Measurements from ENCODE around the gene PTBP1.

Gene PTBP1

DNA sequence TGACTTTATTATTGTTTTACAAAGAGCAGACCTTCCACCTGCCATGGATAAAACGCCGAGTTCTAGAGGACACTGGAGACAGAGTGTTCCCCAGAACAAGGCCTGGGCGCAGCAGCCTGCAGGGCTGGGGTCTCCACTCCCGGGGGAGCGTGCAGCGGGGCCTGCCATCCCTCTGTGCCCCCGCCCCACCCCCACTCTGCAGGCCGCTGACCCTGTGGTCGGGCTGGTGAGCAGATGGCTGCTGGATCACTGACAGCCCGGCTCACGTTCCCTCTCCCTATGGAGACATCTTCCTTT is 8.6 kb upstream of the PTBP1 start:
- Histone ChIP-seq H3K27me3 (replicated peaks; ENCODE audit: control insufficient read depth, insufficient read depth, low read length, poor library complexity, severe bottlenecking) (no peaks in the 10 kb centered on the region), H3K4me1 (ENCODE audit: control insufficient read depth, insufficient read depth, low read length, poor library complexity, severe bottlenecking) (no peaks in the 10 kb centered on the region), H3K9me3 (ENCODE audit: control insufficient read depth, low read length) (no peaks in the 10 kb centered on the region), H3K4me3 (ENCODE audit: insufficient read depth, low read depth, low read length, poor library complexity, severe bottlenecking) (no peak overlapping the region), H3K36me3 (ENCODE audit: control insufficient read depth, insufficient read depth, low read length) (no peaks in the 10 kb centered on the region), H3K27ac (ENCODE audit: insufficient read depth, low read length, poor library complexity, severe bottlenecking) (no peak overlapping the region)
- no peak for DNase-seq

GRCh38 chr19:788983-789700 is 8.1 kb upstream of the PTBP1 start:
- Histone ChIP-seq H3K36me3 (ENCODE audit: control insufficient read depth, insufficient read depth, low read length) (no peaks in the 10 kb centered on the region), H3K9me3 (ENCODE audit: control insufficient read depth, low read length) (no peaks in the 10 kb centered on the region), H3K4me1 (ENCODE audit: control insufficient read depth, insufficient read depth, low read length, poor library complexity, severe bottlenecking) (no peaks in the 10 kb centered on the region), H3K27me3 (replicated peaks; ENCODE audit: control insufficient read depth, insufficient read depth, low read length, poor library complexity, severe bottlenecking) (no peaks in the 10 kb centered on the region), H3K4me3 (ENCODE audit: insufficient read depth, low read depth, low read length, poor library complexity, severe bottlenecking) (no peak overlapping the region), H3K27ac (ENCODE audit: insufficient read depth, low read length, poor library complexity, severe bottlenecking) (no peak overlapping the region)
- DNase-seq: no peak

- Histone ChIP-seq H3K36me3 (ENCODE audit: control insufficient read depth, insufficient read depth, low read length) (no peaks in the 10 kb centered on the region), H3K9me3 (ENCODE audit: control insufficient read depth, low read length) (no peaks in the 10 kb centered on the region), H3K27ac (ENCODE audit: insufficient read depth, low read length, poor library complexity, severe bottlenecking) (no peak overlapping the region)
Observed at GRCh38 chr19:789701-790060, 7.6 kb upstream of the PTBP1 start.

GRCh38 chr19:791007-791566 is 6.2 kb upstream of the PTBP1 start:
- no peaks in the 10 kb centered on the region for H3K27me3 ChIP-seq (replicated peaks; ENCODE audit: control insufficient read depth, insufficient read depth, low read length, poor library complexity, severe bottlenecking)
- H3K4me1 ChIP-seq (ENCODE audit: control insufficient read depth, insufficient read depth, low read length, poor library complexity, severe bottlenecking): no peaks in the 10 kb centered on the region

More at GRCh38 chr19:789701-790060, 7.6 kb upstream of the PTBP1 start:
- H3K27me3 ChIP-seq (replicated peaks; ENCODE audit: control insufficient read depth, insufficient read depth, low read length, poor library complexity, severe bottlenecking): no peaks in the 10 kb centered on the region
- H3K4me1 ChIP-seq (ENCODE audit: control insufficient read depth, insufficient read depth, low read length, poor library complexity, severe bottlenecking): no peaks in the 10 kb centered on the region
- DNase-seq: no peak
- no peak overlapping the region for H3K4me3 ChIP-seq (ENCODE audit: insufficient read depth, low read depth, low read length, poor library complexity, severe bottlenecking)

DNA sequence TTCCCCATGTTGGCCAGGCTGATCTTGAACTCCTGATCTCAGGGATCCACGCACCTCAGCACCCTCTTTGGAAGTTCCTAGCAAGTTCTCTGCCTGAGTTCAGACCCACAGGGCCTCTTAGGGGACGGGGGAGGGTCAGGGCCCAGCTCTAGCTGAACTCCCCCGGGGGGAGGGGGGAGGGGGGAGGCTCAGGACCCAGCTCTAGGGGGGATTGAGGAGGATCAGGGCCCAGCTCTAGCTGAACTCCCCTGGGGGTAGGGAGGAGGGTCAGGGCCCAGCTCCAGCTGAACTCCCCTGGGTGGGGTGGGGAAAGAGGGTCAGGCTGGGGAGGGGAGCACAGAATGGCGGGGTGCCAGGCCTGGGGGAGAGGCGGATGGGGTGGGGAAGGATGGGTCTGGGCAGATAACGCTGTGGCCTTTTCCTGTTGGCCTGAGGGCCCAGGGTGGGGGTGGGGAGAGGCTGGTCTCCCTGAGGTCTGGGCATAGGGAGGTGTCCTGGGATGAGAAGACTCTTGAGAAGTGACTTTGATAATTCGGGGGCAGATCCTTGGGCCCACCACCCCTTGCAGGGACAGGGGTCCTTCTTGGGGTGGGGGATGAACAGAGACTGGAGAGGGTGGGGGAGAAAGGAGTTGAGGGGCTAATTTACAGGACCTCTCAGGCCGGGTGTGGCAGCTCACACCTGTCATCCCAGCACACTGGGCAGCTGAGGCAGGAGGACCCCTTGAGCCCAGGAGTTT is 5.5 kb upstream of the PTBP1 start:
- Histone ChIP-seq H3K4me3 (ENCODE audit: insufficient read depth, low read depth, low read length, poor library complexity, severe bottlenecking) (no peak overlapping the region), H3K27me3 (replicated peaks; ENCODE audit: control insufficient read depth, insufficient read depth, low read length, poor library complexity, severe bottlenecking) (no peaks in the 10 kb centered on the region), H3K4me1 (ENCODE audit: control insufficient read depth, insufficient read depth, low read length, poor library complexity, severe bottlenecking) (no peaks in the 10 kb centered on the region), H3K27ac (ENCODE audit: insufficient read depth, low read length, poor library complexity, severe bottlenecking) (no peak overlapping the region), H3K9me3 (ENCODE audit: control insufficient read depth, low read length) (no peaks in the 10 kb centered on the region), H3K36me3 (ENCODE audit: control insufficient read depth, insufficient read depth, low read length) (no peaks in the 10 kb centered on the region)
- no peak for DNase-seq

More at GRCh38 chr19:791007-791566, 6.2 kb upstream of the PTBP1 start:
- no peak for DNase-seq
- no peak overlapping the region for H3K27ac ChIP-seq (ENCODE audit: insufficient read depth, low read length, poor library complexity, severe bottlenecking)
- H3K9me3 ChIP-seq (ENCODE audit: control insufficient read depth, low read length): no peaks in the 10 kb centered on the region
- H3K36me3 ChIP-seq (ENCODE audit: control insufficient read depth, insufficient read depth, low read length): no peaks in the 10 kb centered on the region
- no peak overlapping the region for H3K4me3 ChIP-seq (ENCODE audit: insufficient read depth, low read depth, low read length, poor library complexity, severe bottlenecking)

DNA sequence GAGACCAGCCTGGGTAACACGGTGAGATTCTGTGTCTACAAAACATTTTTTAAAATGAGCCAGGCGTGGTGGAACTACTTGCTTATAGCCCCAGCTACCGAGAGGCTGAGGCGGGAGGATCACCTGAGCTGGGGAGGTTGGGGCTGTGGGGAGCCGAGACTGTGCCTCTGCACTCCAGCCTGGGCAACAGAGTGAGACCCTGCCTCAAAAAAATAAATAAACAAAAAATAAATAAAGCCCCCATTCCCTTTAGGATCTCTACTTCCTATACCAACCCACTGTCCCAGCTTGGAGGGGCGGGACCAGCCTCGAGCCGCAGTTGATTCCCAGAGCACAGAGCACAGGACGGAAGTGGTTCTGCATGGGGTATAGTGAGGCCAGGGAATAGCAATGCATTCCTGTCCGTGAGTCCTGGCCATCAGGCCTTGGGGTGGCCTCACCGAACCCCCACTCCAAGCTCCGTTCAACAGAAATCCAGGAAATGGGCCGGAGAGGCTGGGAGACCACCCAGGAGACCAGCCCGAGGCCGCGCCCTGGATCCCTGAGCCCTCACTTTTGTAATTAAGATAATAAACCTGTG is 4.9 kb upstream of the PTBP1 start:
- H3K27ac ChIP-seq (ENCODE audit: insufficient read depth, low read length, poor library complexity, severe bottlenecking): no peak overlapping the region
- no peaks in the 10 kb centered on the region for H3K9me3 ChIP-seq (ENCODE audit: control insufficient read depth, low read length)
- H3K27me3 ChIP-seq (replicated peaks; ENCODE audit: control insufficient read depth, insufficient read depth, low read length, poor library complexity, severe bottlenecking): no peaks in the 10 kb centered on the region
- H3K4me3 ChIP-seq (ENCODE audit: insufficient read depth, low read depth, low read length, poor library complexity, severe bottlenecking): no peak overlapping the region
- no peak for DNase-seq
- H3K36me3 ChIP-seq (ENCODE audit: control insufficient read depth, insufficient read depth, low read length): no peaks in the 10 kb centered on the region
- H3K4me1 ChIP-seq (ENCODE audit: control insufficient read depth, insufficient read depth, low read length, poor library complexity, severe bottlenecking): no peaks in the 10 kb centered on the region

GRCh38 chr19:793806-794205 is 3.4 kb upstream of the PTBP1 start:
- H3K4me1 ChIP-seq (ENCODE audit: control insufficient read depth, insufficient read depth, low read length, poor library complexity, severe bottlenecking): peaks cover 9% of the 10 kb centered on the region
- no peak overlapping the region for H3K4me3 ChIP-seq (ENCODE audit: insufficient read depth, low read depth, low read length, poor library complexity, severe bottlenecking)
- no peaks in the 10 kb centered on the region for H3K36me3 ChIP-seq (ENCODE audit: control insufficient read depth, insufficient read depth, low read length)
- H3K27me3 ChIP-seq (replicated peaks; ENCODE audit: control insufficient read depth, insufficient read depth, low read length, poor library complexity, severe bottlenecking): no peaks in the 10 kb centered on the region
- no peak for DNase-seq
- H3K27ac ChIP-seq (ENCODE audit: insufficient read depth, low read length, poor library complexity, severe bottlenecking): no peak overlapping the region
- no peaks in the 10 kb centered on the region for H3K9me3 ChIP-seq (ENCODE audit: control insufficient read depth, low read length)

DNA sequence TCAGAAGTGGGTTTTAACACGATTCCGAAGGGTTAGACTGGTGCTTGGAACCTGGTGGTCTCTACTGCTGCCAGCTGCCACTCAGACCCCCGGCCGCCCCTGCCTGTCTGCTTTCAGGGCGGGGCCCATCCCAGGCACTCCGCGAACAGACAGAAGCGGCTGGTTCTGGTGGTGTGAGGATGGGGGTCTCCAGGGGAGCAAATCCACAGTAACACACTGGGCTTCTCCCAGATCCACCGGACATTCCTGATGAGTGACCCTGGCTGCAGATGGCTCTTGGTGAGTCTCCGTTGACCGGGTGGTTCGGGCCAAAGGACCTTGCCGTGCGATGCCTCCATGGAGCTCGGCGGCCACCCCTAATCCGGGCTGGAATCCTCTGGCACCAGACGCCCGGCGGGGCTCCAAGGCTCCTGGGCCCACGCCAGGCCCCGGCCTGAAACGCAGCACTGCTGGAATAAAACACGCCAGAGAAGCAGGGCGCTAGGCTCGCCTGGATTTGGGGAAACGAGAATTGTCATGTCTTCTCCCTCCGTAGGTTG is 2.1 kb upstream of the PTBP1 start:
- no peak overlapping the region for H3K4me3 ChIP-seq (ENCODE audit: insufficient read depth, low read depth, low read length, poor library complexity, severe bottlenecking)
- DNase-seq: no peak

DNA sequence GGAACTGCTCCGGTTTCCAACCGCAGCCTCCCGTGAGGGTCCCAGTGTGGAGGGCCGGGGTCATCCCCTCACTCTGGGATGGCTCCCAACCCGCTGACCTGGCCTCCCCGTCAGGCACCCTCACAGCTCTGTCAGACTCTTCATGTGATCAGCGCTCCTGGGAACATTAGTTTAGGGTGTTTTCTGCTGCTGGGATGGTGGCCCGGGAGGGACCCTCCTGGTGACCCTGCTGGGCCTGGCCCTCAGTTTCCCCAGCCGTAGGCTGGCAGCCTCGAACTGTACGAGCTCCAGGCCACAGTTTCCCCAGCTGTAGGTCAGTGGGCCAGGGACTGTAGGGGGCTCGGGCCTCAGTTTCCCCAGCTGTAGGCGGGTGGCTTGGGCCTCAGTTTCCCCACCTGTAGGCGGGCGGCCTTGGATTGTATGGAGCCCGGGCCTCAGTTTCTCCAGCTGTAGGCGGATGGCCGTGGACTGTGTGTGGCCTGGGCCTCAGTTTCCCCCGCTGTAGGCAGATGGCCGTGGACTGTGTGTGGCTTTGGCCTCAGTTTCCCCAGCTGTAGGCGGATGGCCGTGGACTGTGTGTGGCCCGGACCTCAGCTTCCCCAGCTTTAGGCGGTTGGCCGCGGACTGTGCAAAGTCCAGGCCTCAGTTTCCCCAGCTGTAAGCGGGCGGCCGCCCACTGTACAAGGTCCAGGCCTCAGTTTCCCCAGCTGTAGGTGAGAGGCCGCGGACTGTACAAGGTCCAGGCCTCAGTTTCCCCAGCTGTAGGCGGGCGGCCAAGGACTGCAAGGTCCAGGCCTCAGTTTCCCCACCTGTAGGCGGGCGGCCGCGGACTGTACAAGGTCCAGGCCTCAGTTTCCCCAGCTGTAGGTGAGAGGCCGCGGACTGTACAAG is 1.3 kb upstream of the PTBP1 start:
- Histone ChIP-seq H3K4me1 (ENCODE audit: control insufficient read depth, insufficient read depth, low read length, poor library complexity, severe bottlenecking) (peaks cover 29% of the 10 kb centered on the region), H3K4me3 (ENCODE audit: insufficient read depth, low read depth, low read length, poor library complexity, severe bottlenecking) (peak overlapping the region; percentile 68), H3K27ac (ENCODE audit: insufficient read depth, low read length, poor library complexity, severe bottlenecking) (no peak overlapping the region), H3K27me3 (replicated peaks; ENCODE audit: control insufficient read depth, insufficient read depth, low read length, poor library complexity, severe bottlenecking) (no peaks in the 10 kb centered on the region), H3K9me3 (ENCODE audit: control insufficient read depth, low read length) (no peaks in the 10 kb centered on the region), H3K36me3 (ENCODE audit: control insufficient read depth, insufficient read depth, low read length) (peaks cover 3% of the 10 kb centered on the region)
- no peak for DNase-seq

More for the DNA sequence above, 2.1 kb upstream of the PTBP1 start:
- Histone ChIP-seq H3K27me3 (replicated peaks; ENCODE audit: control insufficient read depth, insufficient read depth, low read length, poor library complexity, severe bottlenecking) (no peaks in the 10 kb centered on the region), H3K9me3 (ENCODE audit: control insufficient read depth, low read length) (no peaks in the 10 kb centered on the region), H3K36me3 (ENCODE audit: control insufficient read depth, insufficient read depth, low read length) (peaks cover 3% of the 10 kb centered on the region), H3K4me1 (ENCODE audit: control insufficient read depth, insufficient read depth, low read length, poor library complexity, severe bottlenecking) (peaks cover 21% of the 10 kb centered on the region), H3K27ac (ENCODE audit: insufficient read depth, low read length, poor library complexity, severe bottlenecking) (no peak overlapping the region)

All from effector memory CD4-positive, alpha-beta T cell (primary cell).